ENCODE measurements around the gene PPP6R2. TPM values are rescaled to one million over a fixed set of nuclear protein-coding genes. Genes with fewer than 3 reads are reported as not detected.

The PPP6R2 gene
- total RNA-seq, 1 experiment from 2014 or later = 42.6 TPM

DNA sequence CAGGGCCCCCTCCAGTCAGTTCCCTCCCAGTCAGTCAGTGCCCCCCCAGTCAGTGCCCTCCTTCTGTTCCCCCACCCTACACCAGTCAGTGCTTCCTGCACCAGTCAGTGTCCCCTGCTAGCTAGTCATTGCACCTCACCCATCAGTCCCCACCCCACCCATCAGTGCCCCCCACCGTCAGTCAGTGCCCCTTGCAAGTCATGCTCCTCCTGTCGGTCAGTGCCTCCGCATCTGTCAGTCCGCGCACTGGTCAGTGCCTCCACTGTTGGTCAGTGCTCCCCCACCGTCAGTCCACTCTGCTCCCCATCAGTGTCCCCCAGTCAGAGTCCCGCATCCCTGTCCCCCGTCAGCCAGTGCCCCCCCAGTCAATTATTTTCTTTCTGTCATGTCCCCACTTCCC, 3.3 kb downstream of the PPP6R2 start:
- Histone ChIP-seq H2BK5ac (ENCODE audit: insufficient read length, low read length) (no peak overlapping the region), H2BK12ac (ENCODE audit: insufficient read length, low read depth, low read length) (no peak overlapping the region), H3K4me2 (ENCODE audit: insufficient read depth, insufficient read length, low read length) (no peak overlapping the region), H3K9me3 (ENCODE audit: control insufficient read depth, low read depth, low read length) (no peaks in the 10 kb centered on the region), H3K23me2 (ENCODE audit: insufficient read length, low read depth, low read length, poor library complexity, severe bottlenecking) (peaks cover 6% of the 10 kb centered on the region), H3K14ac (ENCODE audit: insufficient read depth, low read length) (no peak overlapping the region), H4K91ac (ENCODE audit: insufficient read length, low read depth, low read length) (no peak overlapping the region), H3K4me1 (ENCODE audit: insufficient read depth, low read length) (no peaks in the 10 kb centered on the region), H2BK20ac (ENCODE audit: low read depth, low read length, poor library complexity, severe bottlenecking) (no peak overlapping the region), H4K20me1 (ENCODE audit: control insufficient read depth, insufficient read depth, insufficient read length) (peaks cover 3% of the 10 kb centered on the region), H3K4ac (ENCODE audit: low read depth, low read length) (no peak overlapping the region), H4K8ac (replicated peaks; ENCODE audit: insufficient read length, low read depth, low read length) (no peak overlapping the region), H2BK15ac (ENCODE audit: low read depth, low read length) (no peak overlapping the region), H2BK120ac (ENCODE audit: low read depth, low read length, poor library complexity, severe bottlenecking) (no peak overlapping the region), H3K79me2 (ENCODE audit: insufficient read depth, low read length) (0 out of 2 replicates have a peak, but pooled peaks cover 3% of the 10 kb centered on the region), H3K9ac (ENCODE audit: extremely low read depth, insufficient read length, low read length) (no peak overlapping the region), H3K18ac (ENCODE audit: insufficient read length, low read depth, low read length) (no peak overlapping the region), H3K27ac (ENCODE audit: insufficient read length, low read depth, low read length) (no peak overlapping the region), H3K56ac (ENCODE audit: insufficient read length, low read depth, low read length) (no peak overlapping the region), H3T11ph (ENCODE audit: low read length) (no peak overlapping the region), H2AFZ (ENCODE audit: low read length) (no peak overlapping the region), H3K27me3 (ENCODE audit: insufficient read depth, low read length) (no peaks in the 10 kb centered on the region), H2AK5ac (ENCODE audit: insufficient read length, low read length) (no peak overlapping the region), H3K79me1 (ENCODE audit: insufficient read depth, low read depth, low read length, poor library complexity, severe bottlenecking) (peaks cover 9% of the 10 kb centered on the region), H4K5ac (ENCODE audit: insufficient read length, low read depth, low read length) (no peak overlapping the region), H3K23ac (ENCODE audit: insufficient read length, low read depth, low read length) (no peak overlapping the region)
- Mint-ChIP-seq H3K36me3 (ENCODE audit: insufficient read depth in 1 of 3, low read depth in 3 of 3) (peaks cover 0 to 4% (median 2%) of the 10 kb centered on the region in 3 experiments; a peak in 3 of 7 replicates), H3K27me3 (ENCODE audit: low read depth) (no peaks in the 10 kb centered on the region; the same call in none of the 2 replicates), H3K4me1 (0 out of 4 replicates have a peak, but pooled peaks cover 0 to 4% of the 10 kb centered on the region in 2 experiments), H3K4me3 (0 out of 5 replicates have a peak overlapping the region, but pooled peaks of 1 of the 2 experiments have one; percentile 40), H3K27ac (peak overlapping the region in 1 of 3 experiments; percentile 55; a peak in 1 of 7 replicates), H3K9me3 (no peaks in the 10 kb centered on the region)
- no CpG with 5 or more reads among the region's 8 CpGs for WGBS (ENCODE audit: extremely low coverage, insufficient read length, low lambda C conversion rate)
- no peak for DNase-seq
- TF ChIP-seq, protein P1, sequence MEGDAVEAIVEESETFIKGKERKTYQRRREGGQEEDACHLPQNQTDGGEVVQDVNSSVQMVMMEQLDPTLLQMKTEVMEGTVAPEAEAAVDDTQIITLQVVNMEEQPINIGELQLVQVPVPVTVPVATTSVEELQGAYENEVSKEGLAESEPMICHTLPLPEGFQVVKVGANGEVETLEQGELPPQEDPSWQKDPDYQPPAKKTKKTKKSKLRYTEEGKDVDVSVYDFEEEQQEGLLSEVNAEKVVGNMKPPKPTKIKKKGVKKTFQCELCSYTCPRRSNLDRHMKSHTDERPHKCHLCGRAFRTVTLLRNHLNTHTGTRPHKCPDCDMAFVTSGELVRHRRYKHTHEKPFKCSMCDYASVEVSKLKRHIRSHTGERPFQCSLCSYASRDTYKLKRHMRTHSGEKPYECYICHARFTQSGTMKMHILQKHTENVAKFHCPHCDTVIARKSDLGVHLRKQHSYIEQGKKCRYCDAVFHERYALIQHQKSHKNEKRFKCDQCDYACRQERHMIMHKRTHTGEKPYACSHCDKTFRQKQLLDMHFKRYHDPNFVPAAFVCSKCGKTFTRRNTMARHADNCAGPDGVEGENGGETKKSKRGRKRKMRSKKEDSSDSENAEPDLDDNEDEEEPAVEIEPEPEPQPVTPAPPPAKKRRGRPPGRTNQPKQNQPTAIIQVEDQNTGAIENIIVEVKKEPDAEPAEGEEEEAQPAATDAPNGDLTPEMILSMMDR (conservative IDR thresholded peaks at IDR 0.05) = no peak

Measured in H9 (cell line).